Measurements from ENCODE around the gene RUBCN. TPM values are rescaled to one million over a fixed set of nuclear protein-coding genes. Genes with fewer than 3 reads are reported as not detected.

RUBCN gene
- 52.5 and 52.9 TPM in 2 replicates for total RNA-seq

- intact Hi-C loops (cut with micrococcal nuclease) = loop anchor here (1.0 to 10.0 kb wide), 10 partner anchors 13 to 1102 kb away; partner anchors contain the start of genes BDH1, DLG1, FYTTD1 and LRCH3
Measured at GRCh38 chr3:197736491-197737318, at the start of gene RUBCN. TSS of gene RUBCN (minus strand) at chr3:197736904. CDS start at chr3:197736719, 185 bp downstream.

GRCh38 chr3:197784019-197784585 is 47.4 kb upstream of the RUBCN start:
- intact Hi-C loops (cut with micrococcal nuclease) = no loop called here

- intact Hi-C loops (cut with micrococcal nuclease) = no loop called here
Measured at GRCh38 chr3:197782230-197782629, 45.5 kb upstream of the RUBCN start.

GRCh38 chr3:197775317-197775716 is 38.6 kb upstream of the RUBCN start:
- intact Hi-C loops (cut with micrococcal nuclease) = no loop called here

- intact Hi-C loops (cut with micrococcal nuclease) = no loop called here
Measured at GRCh38 chr3:197761784-197762183, 25.1 kb upstream of the RUBCN start.

GRCh38 chr3:197758512-197758911 is 21.8 kb upstream of the RUBCN start:
- intact Hi-C loops (cut with micrococcal nuclease) = no loop called here

GRCh38 chr3:197756704-197757103 is 20.0 kb upstream of the RUBCN start:
- intact Hi-C loops (cut with micrococcal nuclease) = no loop called here

GRCh38 chr3:197753263-197753662 is 16.6 kb upstream of the RUBCN start:
- intact Hi-C loops (cut with micrococcal nuclease) = loop anchor here (5.0 kb wide), 1 partner anchor 456 kb away; the partner anchor contains the start of gene DLG1

- intact Hi-C loops (cut with micrococcal nuclease) = loop anchor here (5.0 kb wide), 1 partner anchor 455 kb away; the partner anchor contains the start of gene DLG1
Measured at GRCh38 chr3:197752107-197752506, 15.4 kb upstream of the RUBCN start.

- intact Hi-C loops (cut with micrococcal nuclease) = loop anchor here (1.0 to 5.0 kb wide), 2 partner anchors 97 to 454 kb away; partner anchors contain the start of gene DLG1
Measured at GRCh38 chr3:197750858-197751737, 14.4 kb upstream of the RUBCN start.

GRCh38 chr3:197750396-197750831 is 13.7 kb upstream of the RUBCN start:
- intact Hi-C loops (cut with micrococcal nuclease) = loop anchor here (1.0 to 5.0 kb wide), 2 partner anchors 98 to 453 kb away; partner anchors contain the start of gene DLG1

- intact Hi-C loops (cut with micrococcal nuclease) = loop anchor here (1.0 to 5.0 kb wide), 6 partner anchors 12 to 452 kb away; partner anchors contain the start of genes DLG1 and LRCH3
Measured at GRCh38 chr3:197749601-197750395, 13.1 kb upstream of the RUBCN start, which contains the start of gene FYTTD1. TSS of gene FYTTD1 (plus strand) at chr3:197749883. CDS start at chr3:197749972, 89 bp downstream.

GRCh38 chr3:197749315-197749600 is 12.6 kb upstream of the RUBCN start:
- intact Hi-C loops (cut with micrococcal nuclease) = loop anchor here (1.0 kb wide), 4 partner anchors 12 to 53 kb away; partner anchors contain the start of gene LRCH3

GRCh38 chr3:197748597-197749314 is 12.1 kb upstream of the RUBCN start:
- intact Hi-C loops (cut with micrococcal nuclease) = loop anchor here (1.0 kb wide), 4 partner anchors 11 to 54 kb away; partner anchors contain the start of gene LRCH3

GRCh38 chr3:197746801-197747237 is 10.1 kb upstream of the RUBCN start:
- intact Hi-C loops (cut with micrococcal nuclease) = no loop called here

GRCh38 chr3:197746209-197746608 is 9.5 kb upstream of the RUBCN start:
- intact Hi-C loops (cut with micrococcal nuclease) = no loop called here

- intact Hi-C loops (cut with micrococcal nuclease) = no loop called here
Measured at GRCh38 chr3:197742787-197743186, 6.1 kb upstream of the RUBCN start.

GRCh38 chr3:197737749-197738462 is 1.2 kb upstream of the RUBCN start:
- intact Hi-C loops (cut with micrococcal nuclease) = loop anchor here (1.0 to 10.0 kb wide), 7 partner anchors 11 to 1103 kb away; partner anchors contain the start of genes BDH1, DLG1, FYTTD1 and NRROS

GRCh38 chr3:197737319-197737649 is 580 bp upstream of the RUBCN start:
- intact Hi-C loops (cut with micrococcal nuclease) = loop anchor here (1.0 to 10.0 kb wide), 7 partner anchors 12 to 1102 kb away; partner anchors contain the start of genes BDH1, DLG1, FYTTD1 and NRROS

All from T-helper 1 cell treated with Interleukin-12 subunit alpha and Interleukin-12 subunit beta and Interleukin-4 antibody, amounts not matched to agents 30 ng/mL and 1 ng/mL, for 36 hours (primary cell).